ENCODE data around the gene TMEM144.

DNA sequence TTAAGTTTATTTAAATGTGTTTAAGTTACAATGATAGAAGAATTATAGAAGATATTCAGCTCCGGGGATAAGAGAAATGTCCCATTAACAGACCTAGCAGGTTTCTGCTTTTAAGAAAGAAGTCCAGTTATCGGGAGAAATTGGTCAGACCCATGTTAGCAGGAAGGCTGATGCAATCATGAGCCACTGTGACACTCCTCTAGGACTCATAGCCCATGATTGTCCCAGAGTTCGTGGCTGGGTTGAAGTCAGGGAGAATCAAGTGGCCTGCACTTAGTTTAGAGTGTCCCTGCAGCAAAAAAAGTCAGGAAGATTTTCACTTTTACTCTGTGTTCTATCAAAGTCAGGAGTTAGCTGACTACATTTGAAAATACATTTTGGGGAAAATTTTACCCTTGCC lies 72.0 kb downstream of the TMEM144 start:
- TF ChIP-seq, protein P1, sequence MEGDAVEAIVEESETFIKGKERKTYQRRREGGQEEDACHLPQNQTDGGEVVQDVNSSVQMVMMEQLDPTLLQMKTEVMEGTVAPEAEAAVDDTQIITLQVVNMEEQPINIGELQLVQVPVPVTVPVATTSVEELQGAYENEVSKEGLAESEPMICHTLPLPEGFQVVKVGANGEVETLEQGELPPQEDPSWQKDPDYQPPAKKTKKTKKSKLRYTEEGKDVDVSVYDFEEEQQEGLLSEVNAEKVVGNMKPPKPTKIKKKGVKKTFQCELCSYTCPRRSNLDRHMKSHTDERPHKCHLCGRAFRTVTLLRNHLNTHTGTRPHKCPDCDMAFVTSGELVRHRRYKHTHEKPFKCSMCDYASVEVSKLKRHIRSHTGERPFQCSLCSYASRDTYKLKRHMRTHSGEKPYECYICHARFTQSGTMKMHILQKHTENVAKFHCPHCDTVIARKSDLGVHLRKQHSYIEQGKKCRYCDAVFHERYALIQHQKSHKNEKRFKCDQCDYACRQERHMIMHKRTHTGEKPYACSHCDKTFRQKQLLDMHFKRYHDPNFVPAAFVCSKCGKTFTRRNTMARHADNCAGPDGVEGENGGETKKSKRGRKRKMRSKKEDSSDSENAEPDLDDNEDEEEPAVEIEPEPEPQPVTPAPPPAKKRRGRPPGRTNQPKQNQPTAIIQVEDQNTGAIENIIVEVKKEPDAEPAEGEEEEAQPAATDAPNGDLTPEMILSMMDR (IDR thresholded peaks at IDR 0.05) = no peak
- no peak for TF ChIP-seq POLR2A (IDR thresholded peaks at IDR 0.05)

Data from heart left ventricle (tissue), 13 donors.